ENCODE results near the gene FRMD4A.
"Not testable (repeated sequence)": the region's sequence is repeated elsewhere in the genome, so short reads cannot be mapped to it uniquely, and the experiment has no call there.

FRMD4A gene

GRCh38 chr10:13731799-13732198 lies 598.9 kb downstream of the FRMD4A start:
- DNase-seq, result no peak

DNA sequence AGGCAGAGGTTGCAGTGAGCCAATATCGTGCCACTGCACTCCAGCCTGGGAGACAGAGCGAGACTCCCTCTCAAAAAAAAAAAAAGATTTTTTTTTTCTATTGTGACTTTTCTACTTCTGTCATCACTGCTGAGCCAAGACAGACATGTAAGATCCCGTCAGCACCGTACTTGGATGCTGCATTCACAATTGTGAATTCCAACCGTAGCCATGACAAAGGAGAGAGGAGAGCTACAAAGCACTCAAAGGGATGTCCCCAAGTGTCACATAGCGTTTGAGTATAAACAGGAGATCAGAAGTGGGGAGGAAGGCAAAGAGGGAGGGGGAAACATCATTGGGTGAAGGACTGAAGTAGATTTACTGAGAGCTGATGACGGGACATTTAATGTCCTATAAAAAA lies 599.8 kb downstream of the FRMD4A start:
- DNase-seq, result no peak

DNA sequence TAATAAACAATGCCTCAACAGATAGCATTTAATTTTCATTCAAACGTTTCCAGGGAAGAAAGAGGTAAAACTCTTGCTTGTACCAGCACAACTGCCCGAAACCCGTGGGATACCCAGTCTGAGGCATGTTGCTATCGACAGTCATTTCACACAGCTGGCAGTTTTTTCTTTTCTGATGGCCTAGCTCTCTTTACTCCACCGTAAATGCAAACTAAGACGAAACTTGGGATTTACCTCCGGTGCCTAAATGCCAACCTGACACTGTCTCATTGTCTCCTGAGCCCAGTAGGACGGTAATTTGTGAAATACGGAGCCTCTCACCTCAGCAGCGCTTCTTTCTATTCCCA lies 600.4 kb downstream of the FRMD4A start:
- no peak for DNase-seq

- DNase-seq, result no peak
Measured at GRCh38 chr10:13729586-13730305, 601.0 kb downstream of the FRMD4A start.

DNA sequence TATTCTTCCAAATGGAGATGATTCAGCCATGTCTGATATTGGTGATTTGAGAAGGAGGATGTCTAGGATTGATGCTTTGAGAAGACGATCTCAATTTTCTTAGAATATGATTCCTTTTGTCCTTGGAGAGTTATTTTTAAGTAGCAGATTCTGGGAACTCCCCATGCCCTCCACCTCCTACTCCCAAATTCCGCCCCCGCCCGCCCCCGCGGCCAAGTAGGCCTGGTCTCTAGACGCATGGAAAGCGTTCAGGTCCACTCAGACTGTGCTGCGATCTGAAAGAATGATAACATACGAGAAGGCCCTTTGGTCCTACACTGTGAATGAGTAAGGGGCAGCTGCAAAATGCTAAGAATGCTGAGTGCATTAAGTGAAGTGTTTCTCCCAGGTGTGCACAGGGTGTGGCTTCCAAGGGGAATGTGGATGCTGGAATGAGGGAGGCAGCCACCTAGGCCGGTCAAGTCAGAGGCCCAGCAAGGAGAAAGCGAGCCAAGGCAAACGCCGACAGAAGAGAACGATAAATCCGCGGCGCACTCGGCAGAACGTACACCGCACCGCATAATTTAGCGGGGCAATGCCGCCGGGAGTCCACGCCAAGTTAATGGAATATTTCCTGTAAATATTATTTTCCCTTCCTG lies 601.7 kb downstream of the FRMD4A start:
- DNase-seq, result no peak

DNA sequence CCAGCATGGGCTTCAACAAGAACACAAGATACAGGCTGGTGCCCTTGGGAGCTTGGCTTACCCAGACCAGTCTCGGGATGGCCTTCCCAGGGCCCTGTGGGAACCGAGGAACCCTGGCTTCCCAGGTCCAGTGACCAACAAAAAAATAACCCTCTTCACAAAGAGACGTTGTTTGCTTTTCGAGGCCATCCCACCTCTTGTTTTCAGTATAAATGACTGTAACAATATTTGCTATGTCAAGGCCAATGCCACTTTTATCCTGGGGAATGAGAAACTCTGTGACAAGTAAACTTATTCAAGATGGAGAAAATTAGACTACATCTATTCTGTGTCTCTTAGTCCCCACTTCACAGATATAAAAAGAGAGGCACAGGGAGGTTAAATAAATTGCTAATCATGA lies 605.1 kb downstream of the FRMD4A start:
- no peak for DNase-seq

- no peak for DNase-seq
Measured at GRCh38 chr10:13724484-13724883, 606.2 kb downstream of the FRMD4A start.

DNA sequence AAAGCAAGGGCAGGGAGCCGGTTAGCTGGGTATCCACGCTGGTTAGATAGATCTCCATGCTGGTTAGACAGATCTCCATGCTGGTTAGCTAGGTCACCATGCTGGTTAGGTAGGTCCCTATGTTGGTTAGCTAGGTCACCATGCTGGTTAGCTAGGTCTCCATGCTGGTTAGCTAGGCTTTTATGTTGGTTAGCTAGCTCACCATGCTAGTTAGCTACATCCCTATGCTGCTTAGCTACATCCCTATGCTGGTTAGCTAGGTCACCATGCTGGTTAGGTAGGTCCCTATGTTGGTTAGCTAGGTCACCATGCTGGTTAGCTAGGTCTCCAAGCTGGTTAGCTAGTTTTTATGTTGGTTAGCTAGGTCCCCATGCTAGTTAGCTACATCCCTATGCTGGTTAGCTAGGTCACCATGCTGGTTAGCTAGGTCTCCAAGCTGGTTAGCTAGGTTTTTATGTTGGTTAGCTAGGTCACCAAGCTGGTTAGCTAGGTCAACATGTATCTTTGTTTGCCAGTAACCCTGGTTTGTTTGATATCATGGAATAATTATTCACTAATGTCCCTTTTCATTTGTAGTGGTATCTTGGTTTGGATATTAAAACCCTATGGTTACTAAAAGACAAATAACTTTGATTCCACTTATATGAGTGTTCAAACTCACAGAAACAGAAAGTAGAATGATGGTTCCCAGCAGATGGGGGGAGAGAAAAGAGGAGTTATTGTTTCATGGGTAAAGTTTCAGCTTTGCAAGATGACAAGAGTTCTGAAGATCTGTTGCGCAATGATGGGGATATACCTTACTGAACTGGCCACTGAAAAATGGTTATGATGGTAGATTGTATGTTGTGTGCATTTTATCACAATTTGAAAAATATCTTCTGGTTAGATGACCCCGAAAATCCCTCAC lies 607.7 kb downstream of the FRMD4A start:
- no peak for DNase-seq

GRCh38 chr10:13721486-13721885 lies 609.2 kb downstream of the FRMD4A start:
- no peak for DNase-seq

GRCh38 chr10:13720699-13721098 lies 610.0 kb downstream of the FRMD4A start:
- no peak for DNase-seq

- no peak for DNase-seq
Measured at GRCh38 chr10:13719425-13719824, 611.3 kb downstream of the FRMD4A start.

GRCh38 chr10:13718820-13719219 lies 611.9 kb downstream of the FRMD4A start:
- DNase-seq, result no peak

DNA sequence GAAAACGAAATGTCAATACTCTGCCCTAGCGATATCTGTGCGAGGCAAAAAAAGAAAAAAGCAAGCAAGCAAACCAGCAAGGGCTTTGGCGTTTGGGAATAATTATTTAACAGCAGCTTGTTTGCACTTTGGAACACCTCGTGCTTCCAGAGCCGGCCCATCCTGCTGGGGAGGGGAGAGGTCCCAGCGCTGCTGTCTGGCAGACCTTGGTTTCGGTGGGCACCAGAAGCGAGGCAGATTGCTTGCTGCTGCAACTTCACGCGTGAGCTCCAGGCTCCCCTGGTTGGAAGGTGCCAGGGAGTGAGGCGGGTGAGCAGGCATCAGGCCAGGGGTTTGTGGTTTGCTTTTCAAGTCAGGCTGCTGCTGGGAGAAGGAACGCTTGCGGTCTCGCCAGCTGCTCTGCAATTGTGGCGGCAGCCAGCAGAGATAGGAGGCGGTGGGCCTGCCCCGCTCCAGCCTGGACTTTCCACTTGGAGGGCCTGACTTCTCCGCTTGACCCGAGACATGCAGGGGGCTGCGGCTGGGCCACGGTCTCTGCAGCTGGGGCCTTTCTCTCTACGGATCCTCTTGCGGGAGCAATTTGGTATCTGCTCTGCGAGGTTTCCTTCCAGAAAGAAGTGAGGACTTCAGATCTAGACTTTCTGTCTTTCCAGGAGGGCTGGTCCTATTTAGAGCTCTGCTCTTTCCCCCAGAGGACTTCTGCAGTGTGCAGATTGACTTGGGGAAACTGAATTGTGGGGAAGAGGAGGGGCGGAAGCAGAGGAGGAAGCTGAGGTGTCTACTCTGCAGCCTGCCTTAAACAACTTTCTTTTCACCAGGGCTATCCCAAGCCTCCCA lies 612.6 kb downstream of the FRMD4A start:
- peak; percentile 90 for DNase-seq

DNA sequence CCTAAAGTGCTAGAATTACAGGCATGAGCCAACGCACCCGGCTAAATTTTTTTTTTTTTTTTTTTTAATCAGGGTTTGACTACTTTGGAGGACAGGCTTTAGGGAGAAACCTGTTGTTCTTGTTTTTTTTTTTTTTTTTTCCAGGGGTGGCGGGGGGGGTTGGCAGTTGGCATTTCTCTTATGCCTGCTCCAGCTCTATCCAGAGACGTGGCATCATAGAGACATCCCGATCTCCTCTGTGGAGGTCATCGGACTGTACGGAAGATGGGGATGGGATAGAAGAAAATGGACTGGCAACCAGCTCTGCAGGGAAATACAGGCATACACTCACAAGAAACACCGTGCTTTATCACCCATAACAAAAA lies 613.2 kb downstream of the FRMD4A start:
- DNase-seq, result no peak

GRCh38 chr10:13716081-13717071 lies 614.3 kb downstream of the FRMD4A start:
- DNase-seq, result no peak

GRCh38 chr10:13715596-13715995 lies 615.1 kb downstream of the FRMD4A start:
- not testable (repeated sequence) for DNase-seq

GRCh38 chr10:13715100-13715499 lies 615.6 kb downstream of the FRMD4A start:
- DNase-seq, result no peak

DNA sequence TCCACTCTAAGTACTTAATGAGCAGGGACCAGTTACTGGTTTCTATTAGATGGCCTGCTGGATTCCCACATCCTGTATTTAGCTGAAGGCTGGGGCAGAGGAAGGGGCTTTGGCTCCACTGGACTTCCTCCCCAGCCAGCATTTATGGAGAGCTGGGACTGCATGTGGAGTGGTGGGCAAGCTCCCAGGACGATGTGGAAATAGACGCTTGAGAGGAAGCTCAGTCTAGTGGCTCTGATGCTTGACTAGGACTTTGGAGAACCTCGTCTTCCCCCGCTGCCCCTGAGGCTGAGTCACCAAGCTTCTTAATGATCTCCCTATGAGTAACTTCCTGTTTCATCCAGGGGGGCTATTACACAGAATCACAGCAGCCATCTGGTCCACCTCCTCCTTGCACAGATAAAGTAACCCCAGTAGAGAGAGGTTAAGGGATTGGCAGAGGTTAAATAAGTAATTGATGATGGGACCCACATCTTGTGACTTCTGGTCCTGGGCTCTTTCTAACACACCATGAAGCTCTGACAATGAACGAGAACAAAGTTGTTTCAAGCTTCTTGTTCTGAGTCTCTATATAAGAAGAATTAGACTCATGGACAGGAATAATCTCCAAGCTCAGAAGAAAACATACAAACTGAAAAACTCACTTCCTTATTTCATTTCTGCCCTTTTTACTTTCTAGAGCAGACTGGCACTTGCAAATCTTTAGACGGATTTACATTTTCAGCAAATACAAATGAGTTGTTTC lies 617.7 kb downstream of the FRMD4A start:
- DNase-seq, result no peak

DNA sequence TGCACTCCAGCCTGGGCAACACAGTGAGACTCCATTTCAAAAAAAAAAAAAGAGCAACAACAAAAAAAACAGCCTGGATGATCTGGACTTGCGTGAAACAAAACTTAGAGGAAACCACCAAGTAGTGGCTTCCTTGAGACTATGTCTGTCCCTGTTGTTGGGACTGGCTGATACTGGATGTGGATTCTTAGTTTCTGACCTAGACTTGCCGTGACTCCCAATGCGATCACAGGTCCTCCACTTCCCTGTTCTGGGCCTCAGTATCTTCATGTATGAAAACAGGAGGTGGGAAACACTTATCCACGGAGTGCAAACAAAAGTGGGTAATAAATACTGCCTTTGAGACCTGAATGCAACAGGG lies 618.3 kb downstream of the FRMD4A start:
- no peak for DNase-seq

DNA sequence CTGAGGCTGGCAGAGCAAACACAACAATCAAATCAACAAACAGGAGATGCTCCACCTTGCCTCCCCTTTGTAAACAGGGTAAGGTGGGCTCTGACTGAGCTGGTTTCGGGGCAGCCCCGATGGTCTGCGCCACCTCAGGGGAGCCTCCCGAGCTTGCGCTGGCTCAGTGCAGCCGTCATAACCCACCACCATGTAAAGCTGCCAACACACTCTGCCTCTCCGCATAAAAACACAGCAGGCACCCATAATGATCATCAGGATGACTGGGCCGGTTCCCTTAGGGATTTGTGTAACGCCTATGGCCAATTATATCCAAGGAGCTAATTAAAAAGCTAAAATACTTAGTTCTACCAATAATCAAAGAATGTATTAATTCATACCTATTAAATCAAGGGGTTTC lies 619.4 kb downstream of the FRMD4A start:
- DNase-seq, result no peak

Data from NCI-H1694 (cell line).